NCI-H2196 (cell line): ENCODE measurements around the gene MMP20.

ENCODE experiments used
- DNase-seq: peaks from one replicate; lab custom pipeline; 2025; ENCODE audit not compliant: unreplicated experiment; lab: John Stamatoyannopoulos, UW

MMP20 gene

GRCh38 chr11:102623128-102623527 lies 2.0 kb downstream of the MMP20 start:
- no peak for DNase-seq

DNA sequence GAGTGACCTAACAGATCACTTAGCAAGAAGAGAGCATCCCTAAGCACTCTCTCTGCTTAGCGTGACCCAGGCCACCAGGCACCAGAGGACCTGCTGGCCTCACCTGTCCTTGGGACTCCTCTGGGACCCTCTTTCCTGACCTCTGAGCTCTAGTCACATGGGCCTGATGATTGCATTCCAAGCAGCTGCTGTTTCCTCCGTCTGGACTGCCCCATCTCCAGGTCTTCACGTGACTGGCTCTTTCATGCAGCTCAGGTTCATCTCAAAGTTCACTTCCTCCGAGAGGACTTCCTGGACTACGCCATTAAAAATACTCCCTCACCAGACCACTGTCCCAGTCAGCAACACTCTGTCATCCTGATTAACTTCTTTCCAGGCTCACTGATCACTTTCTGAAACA lies 2.9 kb downstream of the MMP20 start:
- DNase-seq, result no peak

GRCh38 chr11:102620818-102621561 lies 4.1 kb downstream of the MMP20 start:
- no peak for DNase-seq

DNA sequence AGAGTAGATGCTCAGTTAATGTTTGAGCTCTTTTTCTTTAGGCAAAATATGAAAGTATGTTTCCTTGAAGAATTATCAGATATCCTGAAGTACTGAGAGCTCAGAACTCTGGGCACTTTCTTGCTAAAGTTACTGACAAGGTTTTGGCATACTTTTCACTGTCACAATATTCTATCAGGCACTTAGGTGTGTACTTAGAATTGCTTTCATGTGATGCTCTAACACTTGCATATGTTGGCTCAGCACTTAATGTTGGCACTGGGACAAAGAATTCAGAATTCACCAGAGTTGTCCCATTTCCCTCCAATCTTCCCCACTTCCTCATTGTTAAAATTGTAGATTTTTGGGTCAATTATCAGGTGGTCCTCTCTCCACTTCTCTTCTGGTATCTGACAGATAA lies 5.0 kb downstream of the MMP20 start:
- DNase-seq, result no peak

DNA sequence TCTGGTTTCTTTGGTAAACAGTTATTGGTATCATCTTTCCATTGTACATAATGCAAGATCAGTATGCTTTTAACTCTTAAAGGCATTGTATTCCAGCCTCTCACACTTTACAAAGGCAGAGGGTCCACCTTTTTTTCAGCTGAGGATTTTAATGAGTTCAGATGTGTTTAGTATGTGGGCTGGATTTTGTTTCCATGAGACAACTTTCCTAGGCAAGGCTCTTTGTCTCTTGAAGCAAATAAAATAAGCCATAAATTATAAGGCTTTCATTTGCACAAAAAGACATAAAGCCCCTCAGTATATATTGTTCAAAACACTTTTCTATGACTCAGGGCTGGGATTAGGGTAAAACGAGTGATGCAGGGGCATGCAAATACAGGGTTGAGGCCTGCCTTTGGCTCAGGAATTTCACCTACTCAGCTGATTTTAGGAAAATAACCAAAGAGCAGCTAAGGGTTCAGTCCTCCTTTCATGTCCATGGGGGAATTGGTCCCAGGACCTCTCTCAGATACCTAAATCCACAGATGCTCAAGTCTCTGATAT lies 7.6 kb downstream of the MMP20 start:
- no peak for DNase-seq

- no peak for DNase-seq
Measured at GRCh38 chr11:102615894-102616432, 9.2 kb downstream of the MMP20 start.

DNA sequence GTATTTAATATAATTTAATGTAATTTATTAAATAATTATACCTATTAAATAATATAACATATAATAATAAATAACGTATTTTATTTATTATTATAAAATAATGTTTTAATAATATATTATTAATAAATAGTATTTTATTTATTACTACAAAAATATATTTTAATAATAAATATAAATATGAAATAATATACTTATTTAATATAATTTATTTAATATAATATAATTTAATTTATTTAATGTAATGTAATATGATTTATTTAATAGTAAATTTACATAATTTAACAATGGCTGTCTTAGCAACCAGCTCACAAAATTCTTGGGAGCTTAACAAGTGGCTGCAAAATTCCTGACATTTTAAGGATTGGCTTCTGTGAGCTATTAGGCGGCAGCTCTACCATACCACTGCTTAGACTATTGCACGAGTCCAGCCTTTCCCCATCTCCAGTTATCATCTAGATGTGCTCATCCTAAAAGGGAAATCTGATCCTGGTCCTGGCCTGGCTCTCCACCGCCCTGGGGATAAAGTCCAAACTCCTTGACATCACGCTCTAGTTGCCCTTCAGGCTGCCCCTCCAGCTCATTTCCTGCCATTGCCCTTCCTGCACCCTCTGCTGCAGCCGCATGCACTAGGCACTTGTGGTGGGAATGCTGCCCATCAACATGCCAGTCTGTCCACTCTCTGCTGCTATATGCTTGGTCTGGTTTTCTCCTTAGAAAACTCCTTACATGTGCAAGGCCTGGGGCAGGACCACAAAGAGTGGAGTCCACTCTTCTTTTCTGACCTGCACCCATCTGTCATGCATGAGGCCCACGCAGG lies 9.8 kb downstream of the MMP20 start:
- no peak for DNase-seq

- DNase-seq, result no peak
Measured at GRCh38 chr11:102614485-102614884, 10.6 kb downstream of the MMP20 start.

GRCh38 chr11:102614031-102614430 lies 11.1 kb downstream of the MMP20 start:
- DNase-seq, result no peak

GRCh38 chr11:102613450-102613849 lies 11.7 kb downstream of the MMP20 start:
- DNase-seq, result no peak

GRCh38 chr11:102611291-102611690 lies 13.8 kb downstream of the MMP20 start:
- no peak for DNase-seq

GRCh38 chr11:102610200-102610599 lies 14.9 kb downstream of the MMP20 start:
- no peak for DNase-seq

GRCh38 chr11:102608699-102609098 lies 16.4 kb downstream of the MMP20 start:
- no peak for DNase-seq

GRCh38 chr11:102604875-102605274 lies 20.3 kb downstream of the MMP20 start:
- no peak for DNase-seq

GRCh38 chr11:102604011-102604410 lies 21.1 kb downstream of the MMP20 start:
- DNase-seq, result no peak

DNA sequence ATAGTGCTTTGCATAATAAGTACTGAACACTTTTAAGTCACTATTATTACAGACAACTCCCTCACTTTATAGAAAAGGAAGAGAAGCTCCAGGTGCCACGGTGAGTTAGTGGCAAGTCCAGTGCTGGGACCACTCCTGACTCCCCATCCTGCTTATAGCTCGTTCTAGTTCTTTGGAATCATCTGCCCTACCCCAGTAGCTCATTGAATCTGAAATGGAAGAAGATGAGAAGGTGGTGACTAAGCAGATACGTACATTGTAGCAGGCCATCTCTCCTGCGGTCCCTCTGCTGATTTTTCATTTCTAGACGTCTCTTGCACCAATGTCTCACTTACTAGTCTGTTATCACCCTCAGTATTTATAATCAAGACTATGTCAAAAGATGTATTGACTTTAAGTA lies 21.6 kb downstream of the MMP20 start:
- DNase-seq, result no peak

GRCh38 chr11:102603091-102603490 lies 22.0 kb downstream of the MMP20 start:
- no peak for DNase-seq

DNA sequence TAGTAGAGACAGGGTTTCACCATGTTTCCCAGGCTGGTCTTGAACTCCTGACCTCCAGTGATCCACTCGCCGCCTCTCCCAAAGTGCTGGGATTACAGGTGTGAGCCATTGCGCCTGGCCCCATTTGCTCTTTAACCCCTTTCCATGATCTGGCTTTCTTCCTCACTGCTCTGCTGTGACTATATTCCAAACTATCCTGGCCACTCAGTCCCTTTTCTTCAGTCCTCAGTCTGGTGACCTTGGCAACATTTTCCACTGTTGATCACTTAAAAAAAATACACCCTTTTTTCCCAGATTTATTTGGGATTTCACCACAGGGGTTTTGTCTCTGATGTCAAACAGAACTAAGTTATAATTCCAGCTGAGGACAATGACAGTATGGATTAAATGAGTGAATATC lies 24.5 kb downstream of the MMP20 start:
- DNase-seq, result no peak

DNA sequence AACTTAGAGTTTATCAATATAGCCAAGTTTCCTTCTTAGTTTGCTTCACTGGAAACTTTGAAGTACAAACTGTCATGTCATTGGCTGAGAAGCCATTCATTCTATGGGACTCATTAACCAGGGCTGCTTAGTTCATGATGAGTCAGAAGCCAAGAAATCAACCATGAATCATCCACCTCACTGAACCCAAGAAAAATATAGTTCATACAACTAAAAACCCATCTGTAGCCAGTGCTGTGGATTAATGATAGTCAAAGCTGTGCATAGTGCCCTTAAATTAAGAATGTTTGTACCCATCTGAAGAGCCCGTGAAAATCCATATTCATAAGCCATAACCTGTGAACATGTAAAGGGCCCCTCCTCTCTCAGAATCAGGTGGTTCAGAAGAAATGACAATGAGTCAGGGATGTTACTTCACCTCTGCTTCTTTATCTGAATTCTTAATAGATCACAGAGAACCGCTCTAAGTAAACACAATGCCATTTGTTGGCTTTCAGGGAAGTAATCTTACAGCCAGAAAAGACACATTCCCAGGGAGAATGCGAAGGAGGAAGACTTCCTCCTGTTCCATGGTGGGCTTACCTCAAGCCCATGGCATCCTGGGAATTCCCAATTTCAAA lies 25.4 kb downstream of the MMP20 start:
- no peak for DNase-seq

DNA sequence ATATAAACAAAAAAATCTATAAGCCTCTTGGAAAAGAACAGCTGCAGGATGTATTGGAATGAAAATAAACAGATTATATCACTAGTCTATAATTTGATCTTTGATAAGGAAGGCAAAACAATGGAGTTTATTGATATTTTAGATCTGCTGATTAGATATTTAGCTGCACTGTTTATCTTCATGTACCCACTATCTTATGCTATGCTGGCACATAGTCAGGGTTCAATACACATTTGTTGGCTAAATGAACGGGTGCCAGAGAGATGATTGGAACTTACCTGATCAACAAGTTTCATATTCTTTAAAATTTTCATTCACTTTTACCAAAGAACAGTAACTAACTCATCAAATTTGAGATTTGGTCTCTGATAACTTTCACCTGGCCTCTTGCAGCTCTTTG lies 26.9 kb downstream of the MMP20 start:
- DNase-seq, result no peak

DNA sequence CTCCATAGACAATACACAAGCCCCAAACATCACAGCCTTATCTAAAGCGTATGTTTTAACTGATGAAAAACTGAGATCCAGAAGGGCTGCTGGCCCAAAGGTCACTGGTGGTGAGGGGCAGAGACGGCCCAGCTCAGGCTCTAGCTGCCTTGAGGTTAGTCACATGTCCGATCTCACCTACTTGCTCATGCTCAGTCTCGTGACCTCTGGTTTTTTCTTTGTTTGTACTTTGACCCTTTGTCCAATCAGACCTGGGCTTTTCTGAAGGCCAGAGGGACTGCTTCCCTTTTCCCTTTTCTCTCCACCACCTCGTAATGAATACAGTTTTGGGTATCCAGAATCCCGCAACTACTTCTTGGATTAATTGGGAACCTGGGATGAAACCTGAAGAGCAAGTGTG lies 28.6 kb downstream of the MMP20 start:
- DNase-seq, result no peak
